Jurkat, Clone E6-1 (cell line): ENCODE measurements around the gene ROR2.
"Not testable (repeated sequence)": the region's sequence is repeated elsewhere in the genome, so short reads cannot be mapped to it uniquely, and the experiment has no call there.

Experiments
- DNase-seq: peaks from one replicate; pipeline ENCODE4 v3.0.0-alpha.2; 2011; ENCODE audit warnings: low read depth, low spot score
- H3K4me3 ChIP-seq: 2 replicates; pipeline ENCODE4 v1.5.1; 2011; ENCODE audit warnings: mild to moderate bottlenecking, low read length, control low read depth, moderate library complexity

The ROR2 gene

GRCh38 chr9:91655658-91656057 lies 294.4 kb downstream of the ROR2 start:
- H3K4me3 ChIP-seq, result no peak overlapping the region
- DNase-seq, result no peak

GRCh38 chr9:91655215-91655614 lies 294.8 kb downstream of the ROR2 start:
- no peak for DNase-seq
- no peak overlapping the region for H3K4me3 ChIP-seq

GRCh38 chr9:91654527-91654926 lies 295.5 kb downstream of the ROR2 start:
- no peak for DNase-seq
- no peak overlapping the region for H3K4me3 ChIP-seq

GRCh38 chr9:91647371-91647770 lies 302.7 kb downstream of the ROR2 start:
- H3K4me3 ChIP-seq, result no peak overlapping the region
- DNase-seq, result no peak

- DNase-seq, result no peak
- H3K4me3 ChIP-seq, result no peak overlapping the region
Measured at GRCh38 chr9:91646702-91647101, 303.3 kb downstream of the ROR2 start.

GRCh38 chr9:91644433-91644832 lies 305.6 kb downstream of the ROR2 start:
- no peak for DNase-seq
- no peak overlapping the region for H3K4me3 ChIP-seq

GRCh38 chr9:91643481-91644077 lies 306.4 kb downstream of the ROR2 start:
- DNase-seq, result no peak
- H3K4me3 ChIP-seq, result no peak overlapping the region

- no peak for DNase-seq
- no peak overlapping the region for H3K4me3 ChIP-seq
Measured at GRCh38 chr9:91642771-91643170, 307.3 kb downstream of the ROR2 start.

GRCh38 chr9:91640428-91640827 lies 309.6 kb downstream of the ROR2 start:
- no peak overlapping the region for H3K4me3 ChIP-seq
- no peak for DNase-seq

- no peak for DNase-seq
- no peak overlapping the region for H3K4me3 ChIP-seq
Measured at GRCh38 chr9:91639054-91639453, 311.0 kb downstream of the ROR2 start.

- DNase-seq, H3K4me3 ChIP-seq: not testable (repeated sequence)
Measured at GRCh38 chr9:91634832-91635231, 315.2 kb downstream of the ROR2 start.

- H3K4me3 ChIP-seq, result no peak overlapping the region
Measured at GRCh38 chr9:91629718-91630117, 320.3 kb downstream of the ROR2 start.

GRCh38 chr9:91628892-91629291 lies 321.1 kb downstream of the ROR2 start:
- H3K4me3 ChIP-seq, result no peak overlapping the region

More at GRCh38 chr9:91629718-91630117, 320.3 kb downstream of the ROR2 start:
- DNase-seq, result no peak

GRCh38 chr9:91625331-91625730 lies 324.7 kb downstream of the ROR2 start:
- H3K4me3 ChIP-seq, result no peak overlapping the region
- DNase-seq, result no peak

More at GRCh38 chr9:91628892-91629291, 321.1 kb downstream of the ROR2 start:
- DNase-seq, result no peak

- no peak for DNase-seq
- no peak overlapping the region for H3K4me3 ChIP-seq
Measured at GRCh38 chr9:91623004-91623403, 327.0 kb downstream of the ROR2 start.

- DNase-seq, H3K4me3 ChIP-seq: not testable (repeated sequence)
Measured at GRCh38 chr9:91622121-91622520, 327.9 kb downstream of the ROR2 start.

GRCh38 chr9:91614044-91614443 lies 336.0 kb downstream of the ROR2 start:
- DNase-seq, result not testable (repeated sequence)

GRCh38 chr9:91611582-91611981 lies 338.4 kb downstream of the ROR2 start:
- no peak for DNase-seq
- no peak overlapping the region for H3K4me3 ChIP-seq

More at GRCh38 chr9:91614044-91614443, 336.0 kb downstream of the ROR2 start:
- not testable (repeated sequence) for H3K4me3 ChIP-seq

- H3K4me3 ChIP-seq, result no peak overlapping the region
- DNase-seq, result no peak
Measured at GRCh38 chr9:91606255-91606995, 343.6 kb downstream of the ROR2 start.

- no peak overlapping the region for H3K4me3 ChIP-seq
- no peak for DNase-seq
Measured at GRCh38 chr9:91604451-91605179, 345.4 kb downstream of the ROR2 start.
